Mesendoderm (in vitro differentiated cells): Measurements from ENCODE around the gene IRS2.
"Not testable (repeated sequence)": the region's sequence is repeated elsewhere in the genome, so short reads cannot be mapped to it uniquely, and the experiment has no call there.

Source experiments
- DNase-seq: peaks from one replicate; pipeline ENCODE4 v3.0.0; 2013
- H2AK5ac ChIP-seq: 2 replicates; pipeline ENCODE4 v1.6.1; 2013; ENCODE audit warnings: low read length, inconsistent platforms
- H2BK120ac ChIP-seq: 2 replicates; pipeline ENCODE4 v1.6.1; 2013; ENCODE audit warnings: low read depth, mild to moderate bottlenecking, low read length, moderate library complexity, mixed read lengths
- H2BK15ac ChIP-seq: replicated peaks from 2 replicates; pipeline ENCODE4 v1.6.1; 2013; ENCODE audit warnings: low read depth, mild to moderate bottlenecking, moderate library complexity
- H2BK5ac ChIP-seq: 2 replicates; pipeline ENCODE4 v1.6.1; 2013; ENCODE audit warnings: low read length, inconsistent platforms
- H3K18ac ChIP-seq: 2 replicates; pipeline ENCODE4 v1.6.1; 2013; ENCODE audit warnings: mild to moderate bottlenecking, low read length, mixed read lengths
- H3K23ac ChIP-seq: one replicate; pipeline ENCODE4 v1.6.1; 2013; ENCODE audit warnings: low read length
- H3K27ac ChIP-seq: 2 replicates; pipeline ENCODE4 v1.5.1; 2013; ENCODE audit warnings: low read depth, mild to moderate bottlenecking, inconsistent platforms, low read length, moderate library complexity
- H3K27me3 ChIP-seq: 2 replicates; pipeline ENCODE4 v1.6.1; 2013; ENCODE audit warnings: low read length, control low read depth, mild to moderate bottlenecking, inconsistent platforms; ENCODE audit not compliant: insufficient read depth, poor library complexity
- H3K36me3 ChIP-seq: 2 replicates; pipeline ENCODE4 v1.6.1; 2013; ENCODE audit warnings: low read length, inconsistent platforms; ENCODE audit not compliant: control insufficient read depth, insufficient read depth
- H3K4ac ChIP-seq: one replicate; pipeline ENCODE4 v1.6.1; 2013; ENCODE audit warnings: low read depth, mild to moderate bottlenecking, low read length, moderate library complexity
- H3K4me1 ChIP-seq: 2 replicates; pipeline ENCODE4 v1.6.1; 2013; ENCODE audit warnings: low read depth, low read length, inconsistent platforms; ENCODE audit not compliant: control insufficient read depth
- H3K4me2 ChIP-seq: 2 replicates; pipeline ENCODE4 v1.6.1; 2013; ENCODE audit warnings: low read length
- H3K4me3 ChIP-seq: 2 replicates; pipeline ENCODE4 v1.5.1; 2013; ENCODE audit warnings: mild to moderate bottlenecking, low read length
- H3K56ac ChIP-seq: one replicate; pipeline ENCODE4 v1.6.1; 2013; ENCODE audit warnings: low read length
- H3K79me1 ChIP-seq: 2 replicates; pipeline ENCODE4 v1.6.1; 2013; ENCODE audit warnings: low read length, inconsistent platforms
- H3K79me2 ChIP-seq: 2 replicates; pipeline ENCODE4 v1.6.1; 2013; ENCODE audit warnings: mild to moderate bottlenecking, low read length; ENCODE audit not compliant: control insufficient read depth, insufficient read depth
- H3K9ac ChIP-seq: 2 replicates; pipeline ENCODE4 v1.6.1; 2013; ENCODE audit warnings: low read length, inconsistent platforms
- H4K5ac ChIP-seq: one replicate; pipeline ENCODE4 v1.6.1; 2013; ENCODE audit warnings: low read length
- H4K8ac ChIP-seq: one replicate; pipeline ENCODE4 v1.6.1; 2013; ENCODE audit warnings: low read depth, mild to moderate bottlenecking, control low read depth, low read length, moderate library complexity
- WGBS: extraction: QIAGEN DNeasy Blood & Tissue Kit; methylation state at CpG from one replicate; pipeline ENCODE4 v1.1.7; 2013; ENCODE audit warnings: low lambda C conversion rate, missing lambda C conversion rate; ENCODE audit not compliant: insufficient coverage; ENCODE audit errors: extremely low coverage; 5-methylcytosine and 5-hydroxymethylcytosine counted together

Gene IRS2

GRCh38 chr13:109828591-109829316, 42.4 kb upstream of the IRS2 start:
- H3K4me3 ChIP-seq, H3K9ac ChIP-seq: not testable (repeated sequence)

GRCh38 chr13:109823201-109823600, 36.8 kb upstream of the IRS2 start:
- H4K5ac ChIP-seq, H2BK5ac ChIP-seq, DNase-seq, H2AK5ac ChIP-seq, H2BK120ac ChIP-seq, H3K4me2 ChIP-seq, H3K4ac ChIP-seq, H3K27me3 ChIP-seq, H3K23ac ChIP-seq, H3K27ac ChIP-seq, H3K79me1 ChIP-seq, H3K4me1 ChIP-seq, H3K36me3 ChIP-seq, H3K18ac ChIP-seq, H4K8ac ChIP-seq, H3K9ac ChIP-seq, H2BK15ac ChIP-seq, H3K79me2 ChIP-seq, H3K4me3 ChIP-seq, H3K56ac ChIP-seq: not testable (repeated sequence)
- no CpG with 5 or more reads among the region's 6 CpGs for WGBS

More at GRCh38 chr13:109828591-109829316, 42.4 kb upstream of the IRS2 start:
- H3K36me3 ChIP-seq, H3K23ac ChIP-seq, H2BK15ac ChIP-seq, H2BK5ac ChIP-seq, H3K56ac ChIP-seq, H3K4ac ChIP-seq, H3K18ac ChIP-seq, DNase-seq, H4K8ac ChIP-seq, H3K27me3 ChIP-seq, H3K79me2 ChIP-seq, H3K79me1 ChIP-seq, H2BK120ac ChIP-seq, H3K4me2 ChIP-seq, H2AK5ac ChIP-seq, H4K5ac ChIP-seq, H3K27ac ChIP-seq, H3K4me1 ChIP-seq: not testable (repeated sequence)
- WGBS: no CpG with 5 or more reads among the region's 11 CpGs

- no peaks in the 10 kb centered on the region for H3K4me1 ChIP-seq
- no peak overlapping the region for H3K4me2 ChIP-seq
- H3K23ac ChIP-seq: no peak overlapping the region
- H3K36me3 ChIP-seq: no peaks in the 10 kb centered on the region
- no peak overlapping the region for H2AK5ac ChIP-seq
- no peaks in the 10 kb centered on the region for H3K27me3 ChIP-seq
- no peak overlapping the region for H3K4me3 ChIP-seq
- no peak overlapping the region for H3K4ac ChIP-seq
- H3K79me2 ChIP-seq: no peaks in the 10 kb centered on the region
- no peak overlapping the region for H3K27ac ChIP-seq
- no peak overlapping the region for H4K5ac ChIP-seq
- no peak overlapping the region for H3K56ac ChIP-seq
- H3K9ac ChIP-seq: no peak overlapping the region
- no peak for DNase-seq
- H2BK120ac ChIP-seq: no peak overlapping the region
- H4K8ac ChIP-seq: no peak overlapping the region
- WGBS: no CpG with 5 or more reads among the region's 3 CpGs
- no peak overlapping the region for H2BK15ac ChIP-seq
- H3K18ac ChIP-seq: no peak overlapping the region
- no peak overlapping the region for H2BK5ac ChIP-seq
- no peaks in the 10 kb centered on the region for H3K79me1 ChIP-seq
Observed at GRCh38 chr13:109821103-109821502, 34.7 kb upstream of the IRS2 start.

- no peak overlapping the region for H3K4me3 ChIP-seq
- no peak overlapping the region for H3K9ac ChIP-seq
- H2BK15ac ChIP-seq: no peak overlapping the region
- no peak overlapping the region for H2BK120ac ChIP-seq
- no peak for DNase-seq
- H3K79me2 ChIP-seq: no peaks in the 10 kb centered on the region
- no peak overlapping the region for H3K18ac ChIP-seq
- no peaks in the 10 kb centered on the region for H3K79me1 ChIP-seq
- no peak overlapping the region for H3K23ac ChIP-seq
- no CpG with 5 or more reads among the region's 6 CpGs for WGBS
- no peaks in the 10 kb centered on the region for H3K27me3 ChIP-seq
- no peak overlapping the region for H3K4ac ChIP-seq
- H2BK5ac ChIP-seq: no peak overlapping the region
- H3K4me1 ChIP-seq: no peaks in the 10 kb centered on the region
- no peak overlapping the region for H3K56ac ChIP-seq
- no peak overlapping the region for H4K5ac ChIP-seq
- no peaks in the 10 kb centered on the region for H3K36me3 ChIP-seq
- no peak overlapping the region for H3K4me2 ChIP-seq
- H3K27ac ChIP-seq: no peak overlapping the region
- no peak overlapping the region for H4K8ac ChIP-seq
- H2AK5ac ChIP-seq: no peak overlapping the region
Observed at GRCh38 chr13:109819874-109820273, 33.5 kb upstream of the IRS2 start.

GRCh38 chr13:109818886-109819285, 32.5 kb upstream of the IRS2 start:
- no peak overlapping the region for H3K4me2 ChIP-seq
- H4K5ac ChIP-seq: no peak overlapping the region
- no peaks in the 10 kb centered on the region for H3K79me2 ChIP-seq
- H3K4me1 ChIP-seq: no peaks in the 10 kb centered on the region
- WGBS: no CpG with 5 or more reads among the region's 5 CpGs
- no peaks in the 10 kb centered on the region for H3K36me3 ChIP-seq
- no peaks in the 10 kb centered on the region for H3K79me1 ChIP-seq
- H3K56ac ChIP-seq: no peak overlapping the region
- no peak overlapping the region for H4K8ac ChIP-seq
- no peak overlapping the region for H2BK15ac ChIP-seq
- no peak for DNase-seq
- no peak overlapping the region for H3K27ac ChIP-seq
- H3K4ac ChIP-seq: no peak overlapping the region
- H3K9ac ChIP-seq: no peak overlapping the region
- no peak overlapping the region for H2BK120ac ChIP-seq
- H2BK5ac ChIP-seq: no peak overlapping the region
- H2AK5ac ChIP-seq: no peak overlapping the region
- no peaks in the 10 kb centered on the region for H3K27me3 ChIP-seq
- no peak overlapping the region for H3K4me3 ChIP-seq
- no peak overlapping the region for H3K18ac ChIP-seq
- no peak overlapping the region for H3K23ac ChIP-seq
